COR-L47 (cell line): ENCODE measurements around the gene EMC6.
"Not testable (repeated sequence)": the region's sequence is repeated elsewhere in the genome, so short reads cannot be mapped to it uniquely, and the experiment has no call there.

Source experiments
- DNase-seq: peaks from one replicate; lab custom pipeline; 2025; lab: John Stamatoyannopoulos, UW

The EMC6 gene

GRCh38 chr17:3681057-3681456 lies 12.4 kb downstream of the EMC6 start:
- DNase-seq, result no peak

DNA sequence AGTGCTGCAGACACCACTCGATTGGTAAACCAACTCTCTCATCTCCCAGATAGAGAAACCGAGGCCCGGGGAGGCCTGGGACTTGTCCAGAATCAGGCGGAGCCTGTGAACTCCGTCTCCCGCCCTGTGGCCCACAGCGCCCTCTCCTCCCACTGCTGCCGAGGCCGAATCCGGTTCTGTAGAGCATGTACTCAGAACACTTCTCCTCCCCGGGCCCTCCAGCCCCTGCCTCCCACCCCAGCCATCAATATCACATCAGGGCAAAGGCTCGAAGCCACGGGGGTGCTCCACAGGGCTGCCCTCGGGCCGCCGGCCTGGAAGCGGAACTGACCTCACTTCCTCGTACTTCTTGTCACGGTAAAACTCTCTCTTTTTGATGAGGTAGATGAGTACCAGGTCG lies 13.0 kb downstream of the EMC6 start:
- no peak for DNase-seq

DNA sequence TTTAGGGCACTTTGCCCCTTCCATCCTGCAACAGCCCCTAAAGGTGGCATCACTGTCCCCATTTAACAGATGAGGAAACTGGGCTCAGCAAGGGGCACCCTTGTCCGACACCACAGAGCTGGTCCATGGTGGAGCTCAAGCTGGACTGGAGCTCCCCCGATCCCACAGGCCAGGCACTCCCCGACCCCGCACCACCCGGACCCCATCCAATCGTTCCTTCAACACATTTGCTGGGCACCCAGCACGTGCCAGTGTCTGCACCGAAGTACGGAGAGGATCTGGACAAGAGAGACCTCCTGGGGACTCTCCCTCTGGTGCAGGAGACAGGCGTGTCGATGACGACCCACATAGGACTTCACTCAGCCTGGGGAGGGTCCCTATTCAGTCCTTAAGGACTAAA lies 13.4 kb downstream of the EMC6 start:
- DNase-seq, result no peak

DNA sequence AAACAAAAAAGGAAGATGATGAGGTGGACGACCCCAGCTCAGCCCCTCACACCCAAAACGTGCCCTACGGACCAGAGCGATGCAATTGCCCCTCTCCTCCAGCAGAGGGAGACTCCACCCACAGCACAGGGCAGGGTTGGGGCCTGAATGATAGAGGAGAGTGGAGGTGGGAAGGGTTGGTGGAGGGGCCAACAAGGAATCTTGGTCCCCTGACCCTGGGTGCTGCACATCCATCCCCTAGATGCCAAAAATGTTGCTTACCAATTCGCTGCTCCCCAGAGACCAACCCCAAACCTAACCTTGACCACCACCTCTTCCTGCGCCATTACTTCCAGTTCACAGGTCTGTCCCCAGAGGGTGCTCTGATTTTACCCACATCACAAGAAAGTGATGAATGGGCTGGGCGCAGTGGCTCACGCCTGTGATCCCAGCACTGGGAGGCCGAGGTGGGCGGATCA lies 14.5 kb downstream of the EMC6 start:
- no peak for DNase-seq

- DNase-seq, result no peak
Observed at GRCh38 chr17:3685174-3685573, 16.6 kb downstream of the EMC6 start.

- no peak for DNase-seq
Observed at GRCh38 chr17:3688027-3688553, 19.5 kb downstream of the EMC6 start.

DNA sequence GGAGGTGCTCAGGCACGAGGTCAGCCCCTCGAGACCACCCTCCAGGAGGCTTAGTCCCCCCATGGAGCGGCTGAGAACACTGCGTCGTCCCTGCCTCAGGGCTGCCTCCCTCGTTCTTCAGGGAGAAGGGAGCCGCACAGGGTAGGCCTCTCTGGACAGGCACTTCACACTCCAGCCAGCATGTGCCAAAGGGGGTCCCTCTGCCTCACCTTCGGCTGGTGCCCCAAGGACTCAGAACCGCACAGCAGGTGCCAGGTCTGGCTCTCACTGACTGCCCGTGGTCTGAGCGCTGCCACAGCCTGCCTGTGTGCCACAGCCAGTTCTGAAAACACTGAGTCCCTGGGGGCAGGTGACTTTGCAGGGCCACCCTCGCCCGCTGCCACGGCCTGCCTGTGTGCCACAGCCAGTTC lies 20.2 kb downstream of the EMC6 start:
- DNase-seq, result no peak

DNA sequence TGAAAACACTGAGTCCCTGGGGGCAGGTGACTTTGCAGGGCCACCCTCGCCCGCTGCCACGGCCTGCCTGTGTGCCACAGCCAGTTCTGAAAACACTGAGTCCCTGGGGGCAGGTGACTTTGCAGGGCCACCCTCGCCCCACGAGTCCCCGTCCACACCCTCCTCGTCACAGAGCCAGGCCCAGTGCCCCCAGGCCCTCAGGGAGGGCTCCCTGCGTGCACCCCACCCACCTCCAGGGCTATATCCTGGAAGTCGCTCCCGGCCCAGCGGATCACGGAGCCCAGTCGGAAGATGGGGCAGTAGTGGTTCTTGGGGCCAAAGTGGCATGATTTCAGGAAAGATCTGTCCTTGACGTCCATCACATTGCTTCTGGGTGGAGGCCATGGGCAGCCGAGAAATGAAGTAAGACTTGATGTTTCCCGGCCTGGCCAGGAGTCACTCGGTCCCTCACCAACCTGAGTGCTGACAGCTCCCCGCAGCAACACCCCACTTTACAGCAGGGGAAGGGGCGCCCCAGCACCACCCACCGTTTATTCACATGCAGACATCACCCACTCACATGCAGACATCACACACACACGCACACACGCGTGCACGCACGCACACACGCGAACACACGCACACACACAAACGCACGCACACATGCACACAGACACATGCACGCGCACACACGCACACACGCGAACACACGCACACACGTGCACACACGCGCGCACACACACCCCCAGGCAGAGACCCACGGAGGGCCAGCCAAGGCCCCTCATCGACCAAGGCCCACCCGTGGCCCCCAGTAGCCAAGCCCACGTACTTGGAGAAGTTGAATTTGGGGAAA lies 20.9 kb downstream of the EMC6 start:
- no peak for DNase-seq

GRCh38 chr17:3690094-3690715 lies 21.6 kb downstream of the EMC6 start:
- DNase-seq, result no peak

DNA sequence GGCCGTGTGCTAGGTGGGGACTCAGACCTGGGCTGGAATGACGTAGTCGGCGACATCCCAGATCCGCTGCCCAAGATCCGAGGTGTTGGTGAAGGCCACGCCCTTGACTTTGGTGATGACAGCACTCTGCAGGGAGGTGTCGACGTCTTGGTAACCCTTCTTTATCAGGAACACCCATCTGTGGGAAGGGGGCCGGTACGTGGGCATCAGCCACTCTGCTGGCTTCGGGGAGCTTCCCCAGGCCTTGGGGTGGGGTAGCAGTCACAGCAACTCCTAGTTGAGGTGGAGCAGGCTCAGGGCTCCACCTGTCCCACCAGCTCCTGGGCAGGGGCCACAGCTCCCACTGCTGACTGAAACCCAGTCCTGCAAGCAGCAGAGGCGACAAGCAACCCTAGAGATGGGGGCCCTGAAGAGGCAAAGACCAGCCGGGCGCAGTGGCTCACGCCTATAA lies 23.0 kb downstream of the EMC6 start:
- no peak for DNase-seq

DNA sequence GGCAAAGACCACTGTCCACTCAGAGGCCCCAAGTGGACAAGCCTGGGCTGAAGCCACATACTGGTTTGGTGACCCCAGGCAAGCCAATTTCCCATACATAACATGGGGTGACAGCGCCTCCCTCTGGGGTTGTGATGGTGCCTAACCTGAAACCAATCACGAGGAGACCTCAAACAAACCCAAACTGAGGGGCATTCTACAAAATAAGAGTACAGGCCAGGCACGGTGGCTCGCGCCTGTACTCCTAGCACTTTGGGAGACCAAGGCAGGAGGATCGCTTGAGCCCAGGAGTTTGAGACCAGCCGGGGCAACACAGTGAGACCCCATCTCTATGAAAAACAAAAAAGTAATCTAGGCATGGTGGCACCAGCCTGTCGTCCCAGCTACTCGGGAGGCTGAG lies 23.7 kb downstream of the EMC6 start:
- DNase-seq, result no peak

DNA sequence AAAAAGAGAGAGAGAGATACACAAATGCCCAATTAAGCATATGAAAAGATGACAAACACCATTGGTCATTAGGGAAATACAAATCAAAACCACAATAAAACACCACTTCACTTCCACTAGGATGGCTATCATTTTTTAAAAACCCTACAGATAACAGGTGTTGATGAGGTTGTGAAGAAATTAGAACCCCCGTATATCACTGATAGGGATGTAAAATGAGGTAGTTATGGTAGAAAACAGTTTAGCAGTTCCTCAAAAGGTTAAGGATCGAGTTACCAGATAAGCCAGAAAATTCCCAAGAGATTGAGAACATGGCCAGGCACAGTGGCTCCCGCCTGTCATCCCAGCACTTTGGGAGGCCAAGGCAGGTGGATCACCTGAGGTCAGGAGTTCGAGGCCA lies 24.5 kb downstream of the EMC6 start:
- DNase-seq, result no peak

GRCh38 chr17:3693829-3694231 lies 25.2 kb downstream of the EMC6 start:
- no peak for DNase-seq

GRCh38 chr17:3695129-3695722 lies 26.6 kb downstream of the EMC6 start:
- no peak for DNase-seq

- no peak for DNase-seq
Observed at GRCh38 chr17:3695723-3696411, 27.3 kb downstream of the EMC6 start, which contains the start of gene P2RX5. Gene P2RX5 (minus strand): TSS chr17:3696155. CDS start chr17:3696005, 150 bp downstream.

GRCh38 chr17:3697103-3697476 lies 28.5 kb downstream of the EMC6 start:
- no peak for DNase-seq

DNA sequence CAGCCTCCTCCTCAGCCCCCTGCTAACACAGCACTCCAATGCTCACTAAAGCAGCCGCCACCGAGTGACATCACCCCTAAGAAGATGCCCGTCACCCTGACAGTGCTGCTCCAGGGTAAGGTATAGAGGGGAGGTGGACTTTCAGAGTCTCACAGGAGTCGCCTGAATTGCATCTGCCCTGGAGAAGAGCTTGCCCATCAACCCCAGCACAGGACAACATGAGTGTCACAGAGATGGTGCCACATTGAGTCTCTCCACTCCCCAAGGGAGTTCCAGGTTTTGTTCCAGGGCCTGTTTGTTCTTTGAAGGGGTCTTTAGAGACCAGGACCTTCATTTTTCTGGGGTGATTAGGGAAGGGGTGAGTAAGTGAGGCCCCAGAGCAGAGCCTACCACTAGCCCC lies 29.5 kb downstream of the EMC6 start:
- DNase-seq, result no peak

DNA sequence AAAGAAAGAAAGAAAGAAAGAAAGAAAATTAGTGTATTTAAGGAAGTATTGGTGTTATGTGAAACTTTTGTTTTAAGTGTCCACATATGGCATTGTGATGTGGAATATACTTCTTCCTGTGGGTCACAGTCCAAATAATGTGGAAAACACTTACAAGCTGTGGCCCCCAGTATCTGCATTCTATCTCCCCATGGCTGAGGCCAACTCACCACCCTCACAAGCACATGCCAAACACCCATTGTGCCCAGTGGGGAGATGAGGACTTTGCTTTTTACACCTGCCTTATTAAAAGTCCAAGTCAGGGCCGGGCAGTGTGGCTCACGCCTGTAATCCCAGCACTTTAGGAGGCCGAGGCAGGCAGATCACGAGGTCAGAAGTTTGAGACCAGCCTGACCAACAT lies 31.3 kb downstream of the EMC6 start:
- no peak for DNase-seq

- DNase-seq, result not testable (repeated sequence)
Observed at GRCh38 chr17:3702041-3702539, 33.5 kb downstream of the EMC6 start.

DNA sequence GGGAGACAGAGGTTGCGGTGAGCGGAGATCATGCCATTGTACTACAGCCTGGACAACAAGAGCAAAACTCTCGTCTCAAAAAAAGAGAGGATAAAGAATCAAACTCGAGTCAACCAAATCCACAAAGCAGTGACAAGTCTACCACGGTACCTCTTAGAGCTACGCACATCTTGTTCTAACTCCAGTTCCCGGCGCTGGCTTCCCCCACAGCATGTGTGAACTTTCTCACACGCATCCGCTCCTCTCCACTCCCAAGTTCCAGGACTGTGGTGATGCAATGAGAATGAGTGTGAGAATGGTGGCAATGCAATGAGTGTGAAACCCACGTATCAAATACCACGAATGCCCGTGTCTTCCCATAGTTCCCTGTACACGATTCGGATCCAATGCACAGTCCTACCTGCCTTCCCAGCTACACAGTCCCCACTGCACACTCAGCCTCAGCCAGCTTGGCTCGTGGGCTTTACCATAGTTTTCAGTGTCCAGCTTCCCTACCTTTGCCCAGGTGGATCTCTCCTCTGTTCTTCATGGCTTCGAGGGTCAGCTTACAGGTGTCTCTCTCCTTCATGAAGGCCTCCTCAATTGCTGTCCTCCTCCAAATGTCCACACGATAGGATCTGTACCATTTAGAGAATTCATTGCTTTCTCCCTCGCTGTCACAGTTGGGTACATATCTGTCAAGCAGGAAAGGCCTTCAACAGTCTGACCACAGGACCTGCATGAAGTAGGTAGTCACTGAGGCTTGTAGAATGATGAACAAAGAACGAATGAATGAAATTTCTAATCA lies 36.5 kb downstream of the EMC6 start:
- DNase-seq, result no peak

- not testable (repeated sequence) for DNase-seq
Observed at GRCh38 chr17:3705718-3705984, 37.0 kb downstream of the EMC6 start.
